ENCODE results near the gene M1AP. TPM values are rescaled to one million over a fixed set of nuclear protein-coding genes. Genes with fewer than 3 reads are reported as not detected.

M1AP gene
- polyA plus RNA-seq, 1 of the 3 experiments (the other 2 are of a cell fraction) = 0.02 TPM

DNA sequence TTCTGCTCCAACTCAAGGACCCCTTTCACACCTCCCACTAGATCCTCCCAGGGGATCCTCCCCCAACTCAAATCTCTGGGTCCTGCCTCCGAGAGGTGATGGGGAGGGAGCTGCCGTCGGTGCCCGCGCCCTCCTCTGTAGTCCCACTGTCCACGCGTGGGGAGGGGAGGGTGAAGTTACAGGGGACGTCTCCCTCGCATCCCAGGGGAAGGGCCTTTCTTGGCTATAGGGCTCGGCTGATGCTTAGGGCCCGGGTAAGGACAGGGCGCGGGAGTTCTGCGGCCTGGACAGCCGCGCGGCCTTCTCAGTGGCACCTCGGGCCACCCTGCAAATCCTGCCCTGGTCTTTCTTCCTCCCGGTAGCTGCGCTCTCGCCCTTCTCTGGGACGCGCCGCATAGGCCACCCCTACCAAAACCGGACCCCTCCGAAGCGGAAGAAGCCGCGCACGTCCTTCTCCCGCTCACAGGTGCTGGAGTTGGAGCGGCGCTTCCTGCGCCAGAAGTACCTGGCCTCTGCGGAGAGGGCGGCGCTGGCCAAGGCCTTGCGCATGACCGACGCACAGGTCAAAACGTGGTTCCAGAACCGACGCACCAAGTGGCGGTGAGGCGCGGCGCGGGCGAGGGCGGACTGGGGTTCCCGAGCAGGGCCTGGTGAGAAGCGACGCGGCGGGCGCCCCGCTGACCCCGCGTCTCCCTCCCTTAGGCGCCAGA lies 132.7 kb downstream of the M1AP start (continued):
- TF ChIP-seq, protein P1, sequence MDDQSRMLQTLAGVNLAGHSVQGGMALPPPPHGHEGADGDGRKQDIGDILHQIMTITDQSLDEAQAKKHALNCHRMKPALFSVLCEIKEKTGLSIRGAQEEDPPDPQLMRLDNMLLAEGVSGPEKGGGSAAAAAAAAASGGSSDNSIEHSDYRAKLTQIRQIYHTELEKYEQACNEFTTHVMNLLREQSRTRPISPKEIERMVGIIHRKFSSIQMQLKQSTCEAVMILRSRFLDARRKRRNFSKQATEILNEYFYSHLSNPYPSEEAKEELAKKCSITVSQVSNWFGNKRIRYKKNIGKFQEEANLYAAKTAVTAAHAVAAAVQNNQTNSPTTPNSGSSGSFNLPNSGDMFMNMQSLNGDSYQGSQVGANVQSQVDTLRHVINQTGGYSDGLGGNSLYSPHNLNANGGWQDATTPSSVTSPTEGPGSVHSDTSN (IDR thresholded peaks at IDR 0.05) = no peak
- TF ChIP-seq EZH2phosphoT487 (IDR thresholded peaks at IDR 0.05; ENCODE audit: borderline replicate concordance, low read depth) (no peak), RFX5 (IDR thresholded peaks at IDR 0.05; ENCODE audit: low read length) (no peak), NFIC (IDR thresholded peaks at IDR 0.05; ENCODE audit: borderline replicate concordance) (no peak)
- TF ChIP-seq, protein P2, sequence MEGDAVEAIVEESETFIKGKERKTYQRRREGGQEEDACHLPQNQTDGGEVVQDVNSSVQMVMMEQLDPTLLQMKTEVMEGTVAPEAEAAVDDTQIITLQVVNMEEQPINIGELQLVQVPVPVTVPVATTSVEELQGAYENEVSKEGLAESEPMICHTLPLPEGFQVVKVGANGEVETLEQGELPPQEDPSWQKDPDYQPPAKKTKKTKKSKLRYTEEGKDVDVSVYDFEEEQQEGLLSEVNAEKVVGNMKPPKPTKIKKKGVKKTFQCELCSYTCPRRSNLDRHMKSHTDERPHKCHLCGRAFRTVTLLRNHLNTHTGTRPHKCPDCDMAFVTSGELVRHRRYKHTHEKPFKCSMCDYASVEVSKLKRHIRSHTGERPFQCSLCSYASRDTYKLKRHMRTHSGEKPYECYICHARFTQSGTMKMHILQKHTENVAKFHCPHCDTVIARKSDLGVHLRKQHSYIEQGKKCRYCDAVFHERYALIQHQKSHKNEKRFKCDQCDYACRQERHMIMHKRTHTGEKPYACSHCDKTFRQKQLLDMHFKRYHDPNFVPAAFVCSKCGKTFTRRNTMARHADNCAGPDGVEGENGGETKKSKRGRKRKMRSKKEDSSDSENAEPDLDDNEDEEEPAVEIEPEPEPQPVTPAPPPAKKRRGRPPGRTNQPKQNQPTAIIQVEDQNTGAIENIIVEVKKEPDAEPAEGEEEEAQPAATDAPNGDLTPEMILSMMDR (IDR thresholded peaks at IDR 0.05) = no peak

DNA sequence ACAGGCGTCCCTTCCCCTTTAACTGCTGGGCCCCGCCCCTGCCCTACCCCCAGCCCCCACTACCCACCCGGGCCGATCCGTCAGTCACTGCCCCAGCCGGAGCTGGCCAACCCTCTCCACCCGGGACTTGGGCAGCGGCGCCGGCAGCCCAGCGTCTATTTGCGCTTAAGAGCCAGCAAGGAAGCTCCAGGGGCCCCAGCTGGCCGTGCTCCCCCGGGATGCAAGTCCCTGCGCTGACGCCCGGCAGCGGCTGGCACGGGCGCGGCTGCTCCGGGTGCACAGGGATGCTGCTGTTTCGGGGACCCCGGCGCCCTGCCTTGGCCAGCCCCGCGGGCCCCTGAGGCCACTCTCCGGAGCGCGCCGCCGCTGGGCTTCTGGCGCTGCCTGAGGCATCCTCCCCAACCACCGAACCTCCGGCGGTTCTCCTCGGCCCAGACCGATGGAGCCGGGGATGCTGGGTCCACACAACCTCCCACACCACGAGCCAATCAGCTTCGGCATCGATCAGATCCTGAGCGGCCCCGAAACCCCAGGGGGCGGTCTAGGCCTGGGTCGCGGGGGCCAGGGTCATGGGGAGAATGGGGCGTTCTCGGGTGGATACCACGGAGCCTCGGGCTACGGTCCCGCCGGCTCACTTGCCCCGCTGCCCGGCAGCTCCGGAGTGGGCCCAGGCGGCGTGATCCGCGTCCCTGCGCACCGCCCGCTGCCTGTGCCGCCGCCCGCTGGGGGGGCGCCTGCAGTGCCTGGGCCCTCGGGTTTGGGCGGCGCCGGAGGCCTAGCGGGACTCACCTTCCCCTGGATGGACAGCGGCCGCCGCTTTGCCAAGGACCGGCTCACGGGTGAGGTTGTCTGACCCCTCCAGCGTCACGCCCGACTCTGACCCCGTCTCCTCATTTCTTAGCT lies 133.5 kb downstream of the M1AP start, which contains the start of gene TLX2:
TSS of gene TLX2 (plus strand) at position 83 of the 903 bp plus-strand sequence. CDS start at position 440, 357 bp downstream.
- DNase-seq = peak; percentile 96
- POLR2A ChIA-PET = interaction anchor here (0.7 to 1.9 kb wide), 12 partner anchors 8 to 74 kb away, joined by 3 to 6 read pairs (median 4); partner anchors contain the start of genes AUP1, CCDC142, DQX1 and HTRA2

More for the DNA sequence above, 133.5 kb downstream of the M1AP start, which contains the start of gene TLX2:
- TF ChIP-seq SMC3 (IDR thresholded peaks at IDR 0.05; ENCODE audit: low read depth, low read length) (0 out of 2 replicates have a peak, but pooled peaks have one; percentile 4), TAF1 (IDR thresholded peaks at IDR 0.05; ENCODE audit: borderline replicate concordance, low read depth, low read length) (0 out of 2 replicates have a peak, but pooled peaks have one; percentile 44), NRF1 (IDR thresholded peaks at IDR 0.05; ENCODE audit: low read depth, low read length) (0 out of 2 replicates have a peak, but pooled peaks have one; percentile 2), GATA2 (CRISPR knock-in tag; IDR thresholded peaks at IDR 0.05) (no peak), JUND (IDR thresholded peaks at IDR 0.05) (no peak), POLR2AphosphoS5 (IDR thresholded peaks at IDR 0.05; ENCODE audit: low read depth, low read length) (0 out of 2 replicates have a peak, but pooled peaks have one; percentile 55), CHD2 (IDR thresholded peaks at IDR 0.05; ENCODE audit: low read length, partially characterized antibody) (no peak), RAD21 (IDR thresholded peaks at IDR 0.05; ENCODE audit: low read length) (0 out of 2 replicates have a peak, but pooled peaks have one; percentile 9), EP300 (IDR thresholded peaks at IDR 0.05; ENCODE audit: borderline replicate concordance in 1 of 2, low read depth in 1 of 2, low read length in 1 of 2) (no peak), RFX5 (IDR thresholded peaks at IDR 0.05; ENCODE audit: low read length) (no peak), FOXJ3 (CRISPR knock-in tag; IDR thresholded peaks at IDR 0.05) (no peak), MXI1 (IDR thresholded peaks at IDR 0.05; ENCODE audit: low read depth, low read length) (peak; percentile 48)
- TF ChIP-seq, protein P3, sequence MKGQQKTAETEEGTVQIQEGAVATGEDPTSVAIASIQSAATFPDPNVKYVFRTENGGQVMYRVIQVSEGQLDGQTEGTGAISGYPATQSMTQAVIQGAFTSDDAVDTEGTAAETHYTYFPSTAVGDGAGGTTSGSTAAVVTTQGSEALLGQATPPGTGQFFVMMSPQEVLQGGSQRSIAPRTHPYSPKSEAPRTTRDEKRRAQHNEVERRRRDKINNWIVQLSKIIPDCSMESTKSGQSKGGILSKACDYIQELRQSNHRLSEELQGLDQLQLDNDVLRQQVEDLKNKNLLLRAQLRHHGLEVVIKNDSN (IDR thresholded peaks at IDR 0.05; ENCODE audit: borderline replicate concordance, low read depth) = no peak
- TF ChIP-seq, protein P2 (IDR thresholded peaks at IDR 0.05) = peak; percentile 25
- TF ChIP-seq, protein P1 (IDR thresholded peaks at IDR 0.05) = peak; percentile 70
- no peaks in the 10 kb centered on the region for H3K27me3 ChIP-seq (ENCODE audit: insufficient read depth)
- peak within 1 kb of the TSS; percentile 99 for H3K4me2 ChIP-seq
- CTCF ChIA-PET = interaction anchor here (1.4 to 3.1 kb wide), 6 partner anchors 12 to 74 kb away, joined by 3 to 14 read pairs (median 10); partner anchors contain the start of genes AUP1, CCDC142, DQX1 and HTRA2
- no peaks in the 10 kb centered on the region for H3K9me2 ChIP-seq
- H3K4me3 ChIP-seq (ENCODE audit: low read depth in 2 of 2, low read length in 1 of 2) = peak within 1 kb of the TSS; percentile 68 to 90
- peak within 1 kb of the TSS; percentile 71 for H3K9ac ChIP-seq
- peaks cover 9 to 18% of the 10 kb centered on the region in 2 experiments; a peak in 1 of 4 replicates for H3K4me1 ChIP-seq (ENCODE audit: control insufficient read depth in 1 of 2, insufficient read depth in 2 of 2, low read depth in 1 of 2, low read length in 1 of 2)
- H3K36me3 ChIP-seq (replicated peaks in 1 of 2; ENCODE audit: control insufficient read depth in 1 of 2, insufficient read depth in 2 of 2, low read length in 1 of 2) = peaks cover 4% of the 10 kb centered on the region in 2 experiments
- H4K20me1 ChIP-seq (ENCODE audit: insufficient read depth) = no peaks in the 10 kb centered on the region
- H2AFZ ChIP-seq (ENCODE audit: low read depth) = peak within 1 kb of the TSS; percentile 90
- peaks cover 23% of the 10 kb centered on the region; the same call in 1 of the 2 replicates for H3K79me2 ChIP-seq (ENCODE audit: insufficient read depth)
- no peaks in the 10 kb centered on the region for H3K9me3 ChIP-seq
- WGBS (ENCODE audit: low lambda C conversion rate) = 30% methylated on average over 18 of the region's 82 CpGs
- peaks cover 16% of the 10 kb centered on the region for H3F3A ChIP-seq (replicated peaks; ENCODE audit: insufficient read depth)
- H3K27ac ChIP-seq (ENCODE audit: low read depth in 2 of 2, low read length in 1 of 2) = peak within 1 kb of the TSS; percentile 53 to 95; a peak in 3 of 4 replicates

Measured in SK-N-SH (cell line).